Germinal center (tissue), 1 donor: ENCODE measurements around the gene INVS.
"Not testable (repeated sequence)": the region's sequence is repeated elsewhere in the genome, so short reads cannot be mapped to it uniquely, and the experiment has no call there.

Experiments
- DNase-seq: peaks from one replicate; pipeline ENCODE4 v3.0.0; 2012; ENCODE audit warnings: mixed read lengths, low spot score

The INVS gene

DNA sequence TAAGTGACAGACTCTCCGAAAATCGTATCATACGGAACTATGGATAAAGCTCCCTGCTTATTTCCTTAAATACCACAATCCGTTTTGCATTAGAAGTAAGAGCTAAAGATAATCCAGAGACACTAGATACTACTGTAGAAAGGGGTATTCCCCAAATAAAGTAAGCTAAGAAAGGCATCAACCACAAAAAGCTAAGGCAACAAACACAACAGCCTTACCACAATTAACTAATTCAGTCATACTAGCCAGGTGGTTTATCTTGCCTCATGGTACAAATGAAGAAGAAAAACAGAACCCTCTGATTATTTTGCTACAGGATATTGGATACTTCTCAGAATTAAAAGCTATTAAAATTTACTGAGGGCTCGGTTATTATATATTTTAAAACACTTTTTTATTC lies 14.3 kb upstream of the INVS start:
- DNase-seq, result peak; percentile 45

- no peak for DNase-seq
Measured at GRCh38 chr9:100086097-100086635, 12.9 kb upstream of the INVS start.

GRCh38 chr9:100087218-100087617 lies 11.8 kb upstream of the INVS start:
- DNase-seq, result no peak

- no peak for DNase-seq
Measured at GRCh38 chr9:100088202-100088601, 10.8 kb upstream of the INVS start.

- no peak for DNase-seq
Measured at GRCh38 chr9:100090880-100091279, 8.2 kb upstream of the INVS start.

- no peak for DNase-seq
Measured at GRCh38 chr9:100091650-100092049, 7.4 kb upstream of the INVS start.

- no peak for DNase-seq
Measured at GRCh38 chr9:100092066-100092465, 7.0 kb upstream of the INVS start.

DNA sequence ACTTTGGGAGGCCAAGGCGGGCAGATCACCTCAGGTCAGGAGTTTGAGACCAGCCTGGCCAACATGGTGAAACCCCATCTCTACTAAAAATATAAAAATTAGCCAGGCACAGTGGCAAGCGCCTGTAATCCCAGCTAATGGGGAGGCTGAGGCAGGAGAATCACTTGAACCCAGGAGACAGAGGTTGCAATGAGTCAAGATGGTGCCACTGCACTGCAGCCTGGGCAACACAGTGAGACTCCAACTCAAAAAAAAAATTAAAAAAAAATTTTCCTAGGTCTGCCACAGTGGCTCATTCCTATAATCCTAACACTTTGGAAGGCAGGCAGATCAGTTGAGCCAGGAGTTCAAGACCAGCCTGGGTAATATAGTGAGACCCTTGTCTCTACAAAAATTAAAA lies 4.6 kb upstream of the INVS start:
- not testable (repeated sequence) for DNase-seq

DNA sequence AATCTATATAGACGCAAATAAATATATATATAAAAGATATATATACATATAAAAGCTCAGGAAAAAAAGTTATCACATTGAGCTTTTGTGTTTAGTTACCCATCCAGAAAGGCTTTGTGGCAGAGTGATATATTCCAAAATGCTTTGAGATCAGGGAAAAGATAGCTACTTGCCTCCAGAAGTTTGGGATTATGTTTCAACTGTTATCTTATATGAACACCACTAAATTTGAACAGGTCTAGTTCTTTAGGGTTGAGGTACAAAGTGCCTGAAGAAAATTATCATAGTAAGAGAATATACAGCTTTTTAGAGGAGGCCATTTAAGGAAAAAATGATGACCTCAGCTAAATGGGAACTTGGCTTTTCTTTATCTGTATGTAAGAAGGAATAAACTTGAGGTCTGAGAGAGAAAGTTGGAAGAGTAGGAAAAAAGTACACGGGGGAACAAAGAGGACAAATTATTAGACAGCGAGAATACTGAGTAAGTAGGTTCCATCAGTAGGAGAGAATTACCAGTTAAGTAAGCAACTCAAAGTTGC lies 2.6 kb upstream of the INVS start:
- DNase-seq, result no peak

DNA sequence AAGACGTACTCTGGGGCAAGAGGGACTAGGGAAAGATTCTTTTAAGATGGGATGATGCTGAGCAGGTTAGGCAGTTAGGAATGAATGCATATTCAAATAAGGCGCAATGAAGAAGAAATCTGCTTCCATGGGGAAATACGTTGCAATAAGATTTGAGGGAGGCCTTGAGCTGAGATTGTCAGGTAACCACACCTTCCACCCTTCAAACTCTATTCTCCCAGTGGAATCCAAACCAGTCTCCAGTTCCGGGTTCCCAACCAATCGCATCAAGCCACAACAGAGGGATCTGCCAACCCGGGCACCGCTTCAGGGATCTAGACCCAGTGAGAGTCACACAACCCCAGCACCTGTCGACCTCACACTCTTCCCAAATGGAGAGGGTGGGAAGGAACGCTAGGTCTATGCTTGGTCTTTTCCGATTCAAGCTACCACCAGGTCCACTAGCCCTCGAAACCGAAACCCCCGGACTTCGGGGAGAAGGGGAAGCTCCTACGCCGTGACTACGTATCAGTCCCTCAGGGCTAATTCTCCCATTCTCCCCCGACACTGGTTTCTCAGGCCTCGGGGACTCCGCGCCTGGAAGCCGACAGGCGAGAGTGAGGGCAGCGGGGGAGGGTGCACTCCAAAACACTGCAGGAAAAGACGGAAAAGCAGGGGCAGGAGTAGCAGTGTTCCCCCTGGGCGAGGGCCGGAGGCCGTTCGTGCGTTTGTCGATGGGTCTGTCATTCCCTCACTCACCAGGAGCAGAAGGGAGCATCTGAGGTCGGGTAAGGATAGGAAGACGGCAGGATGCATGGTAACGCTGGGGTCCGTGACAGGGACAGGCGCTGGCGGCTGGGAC lies 777 bp upstream of the INVS start:
- DNase-seq, result peak; percentile 34

DNA sequence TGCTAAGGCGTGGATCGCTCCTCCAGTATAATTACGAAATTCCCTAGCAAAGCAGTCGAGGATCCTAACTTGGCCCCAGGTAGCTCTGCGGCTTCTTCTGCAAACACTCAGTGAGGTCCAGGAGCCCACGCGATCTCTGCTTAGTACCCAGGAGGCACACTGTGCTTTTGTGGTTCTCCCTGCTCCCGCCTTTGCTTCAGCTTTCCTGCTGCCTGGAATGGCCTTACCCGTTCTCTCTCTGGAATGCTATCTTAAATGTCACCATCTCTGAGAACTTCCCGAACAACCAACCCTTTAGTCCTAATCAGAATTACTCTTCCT lies 639 bp downstream of the INVS start:
- DNase-seq, result no peak

DNA sequence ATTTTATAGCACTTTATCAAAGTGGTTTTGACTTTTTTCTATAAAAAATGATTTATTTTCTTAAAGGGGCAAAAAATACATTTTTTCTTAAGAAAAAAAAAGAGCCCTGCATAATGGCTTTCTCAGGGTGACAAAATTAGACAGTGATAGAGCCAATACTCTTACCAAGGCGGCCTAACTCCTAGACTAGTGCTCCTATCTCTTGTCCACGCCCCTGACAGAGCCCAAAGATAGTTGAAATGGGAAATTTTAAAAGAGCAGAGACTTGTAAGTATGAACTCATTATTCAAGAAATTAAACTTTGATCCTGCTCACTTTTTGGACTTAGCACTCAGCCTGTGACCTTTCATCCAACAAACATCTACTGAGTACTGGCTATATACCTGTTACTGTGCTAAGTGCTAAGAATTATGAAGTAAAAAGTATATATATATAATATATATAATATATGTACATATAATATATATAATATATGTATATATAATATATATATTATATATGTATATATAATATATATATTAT lies 1.2 kb downstream of the INVS start:
- no peak for DNase-seq

GRCh38 chr9:100101608-100102007 lies 2.6 kb downstream of the INVS start:
- DNase-seq, result no peak

GRCh38 chr9:100104314-100104713 lies 5.3 kb downstream of the INVS start:
- DNase-seq, result no peak

DNA sequence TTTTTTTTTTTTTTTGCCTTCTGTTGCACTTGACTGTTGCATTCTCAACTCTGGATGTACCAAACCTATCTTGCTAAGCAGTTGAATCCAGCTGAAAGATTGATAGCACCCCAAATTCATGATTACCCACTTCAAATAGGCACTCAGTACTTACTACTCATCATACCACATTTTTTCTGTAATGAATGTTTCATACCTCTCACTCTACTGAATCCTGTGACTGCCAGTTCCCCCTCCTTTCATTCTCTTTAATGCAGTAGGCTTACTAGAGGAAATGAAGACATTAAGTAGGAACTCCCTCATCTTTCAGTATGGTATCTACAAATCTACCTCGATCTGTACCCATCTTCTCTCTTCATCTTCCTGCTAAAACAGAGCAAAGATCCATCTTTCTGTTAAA lies 6.8 kb downstream of the INVS start:
- no peak for DNase-seq

- no peak for DNase-seq
Measured at GRCh38 chr9:100106616-100107015, 7.6 kb downstream of the INVS start.

DNA sequence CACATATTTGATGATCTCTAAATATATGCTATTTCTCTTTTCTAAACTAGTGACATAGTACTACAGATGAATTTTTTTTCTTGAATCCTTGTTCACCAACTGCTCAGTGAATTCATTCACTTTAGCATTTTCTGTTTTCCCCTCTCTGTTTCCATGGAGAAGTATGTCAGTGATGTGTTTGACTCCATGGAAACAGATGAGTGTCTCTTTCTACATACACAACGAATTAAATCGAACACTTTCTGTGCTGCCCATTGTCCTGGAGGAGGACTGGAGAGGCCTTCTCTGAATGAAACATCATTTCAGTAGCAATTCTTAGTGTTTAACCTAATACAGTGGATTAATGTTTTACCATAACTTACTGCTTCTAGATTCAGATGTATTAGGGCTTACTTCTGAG lies 9.5 kb downstream of the INVS start:
- no peak for DNase-seq

GRCh38 chr9:100111235-100111634 lies 12.2 kb downstream of the INVS start:
- no peak for DNase-seq

- no peak for DNase-seq
Measured at GRCh38 chr9:100112677-100113336, 13.8 kb downstream of the INVS start.

- DNase-seq, result no peak
Measured at GRCh38 chr9:100117316-100117715, 18.3 kb downstream of the INVS start.

DNA sequence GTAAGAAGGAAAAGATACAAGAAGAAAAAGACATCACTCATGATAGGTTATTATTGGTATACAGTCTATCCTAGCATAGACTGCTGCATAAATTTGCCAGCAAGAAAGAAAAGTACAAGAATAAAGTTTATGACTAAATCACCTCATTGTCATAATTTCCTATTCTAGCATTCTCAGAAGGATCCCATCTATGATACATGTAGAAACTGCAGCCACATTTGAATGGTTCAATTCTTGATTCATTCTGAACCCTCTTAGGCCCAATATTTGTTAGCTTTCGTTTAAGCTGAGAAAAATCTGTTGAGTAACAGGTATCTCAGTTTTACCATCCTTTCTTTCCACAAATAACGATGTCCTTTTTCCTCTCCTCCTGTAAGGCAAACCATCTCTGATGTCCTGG lies 21.2 kb downstream of the INVS start:
- no peak for DNase-seq

- DNase-seq, result no peak
Measured at GRCh38 chr9:100125236-100125635, 26.2 kb downstream of the INVS start.

DNA sequence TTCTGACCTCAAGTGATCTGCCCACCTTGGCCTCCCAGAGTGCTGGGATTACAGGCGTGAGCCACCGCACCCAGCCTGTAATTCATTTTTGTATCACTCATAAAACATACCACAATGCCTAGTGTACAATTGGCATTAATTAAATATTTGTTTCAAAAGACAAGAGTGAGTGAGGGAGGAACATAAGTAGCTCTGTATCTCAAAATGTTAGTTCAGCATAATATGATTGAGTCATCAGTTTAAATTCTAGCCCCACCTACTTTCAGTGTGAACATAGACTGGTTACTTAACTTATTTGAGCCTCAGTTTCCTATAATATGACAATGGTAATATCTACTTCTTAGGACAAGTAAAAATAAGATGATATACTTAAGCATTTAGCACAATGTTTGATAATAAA lies 26.9 kb downstream of the INVS start:
- DNase-seq, result no peak
